Smooth muscle cell (in vitro differentiated cells): ENCODE results near the gene MAML3. TPM values are rescaled to one million over a fixed set of nuclear protein-coding genes. Genes with fewer than 3 reads are reported as not detected.

Experiments used
- DNase-seq: peaks from one replicate; lab custom pipeline; 2025; ENCODE audit not compliant: unreplicated experiment; lab: John Stamatoyannopoulos, UW
- H2AFZ ChIP-seq: fragments of 200-600 bp; sonication (generic); 2 replicates; pipeline ENCODE4 v1.6.0; 2016; ENCODE audit warnings: antibody characterized with exemption, low read depth, mild to moderate bottlenecking
- H3F3A ChIP-seq: fragments of 200-600 bp; sonication (generic); 2 replicates; pipeline ENCODE4 v1.6.0; 2017; ENCODE audit warnings: antibody characterized with exemption, low read depth
- H3K27ac ChIP-seq: fragments of 200-600 bp; sonication (generic); 2 replicates; pipeline ENCODE4 v1.5.1; 2016; ENCODE audit warnings: low read depth, mild to moderate bottlenecking
- H3K27me3 ChIP-seq: fragments of 200-600 bp; sonication (generic); 2 replicates; pipeline ENCODE4 v1.6.1; 2016; ENCODE audit warnings: low read depth, mild to moderate bottlenecking
- H3K36me3 ChIP-seq: fragments of 200-600 bp; sonication (generic); 2 replicates; pipeline ENCODE4 v1.5.1; 2016; ENCODE audit warnings: low read depth
- H3K4me1 ChIP-seq: fragments of 200-600 bp; sonication (generic); 2 replicates; pipeline ENCODE4 v1.5.1; 2016; ENCODE audit warnings: low read depth
- H3K4me2 ChIP-seq: fragments of 200-600 bp; sonication (generic); 2 replicates; pipeline ENCODE4 v1.6.0; 2016; ENCODE audit warnings: mild to moderate bottlenecking
- H3K4me3 ChIP-seq: fragments of 200-600 bp; sonication (generic); 2 replicates; pipeline ENCODE4 v1.5.1; 2016; ENCODE audit warnings: mild to moderate bottlenecking
- H3K79me2 ChIP-seq: fragments of 200-600 bp; sonication (generic); 2 replicates; pipeline ENCODE4 v1.6.0; 2016; ENCODE audit warnings: low read depth, mild to moderate bottlenecking
- H3K9ac ChIP-seq: fragments of 200-600 bp; sonication (generic); 2 replicates; pipeline ENCODE4 v1.6.0; 2016; ENCODE audit warnings: low read depth
- H3K9me3 ChIP-seq: fragments of 200-600 bp; sonication (generic); replicated peaks from 2 replicates; pipeline ENCODE4 v1.5.1; 2016; ENCODE audit warnings: low read depth
- H4K20me1 ChIP-seq: fragments of 200-600 bp; sonication (generic); 2 replicates; pipeline ENCODE4 v1.6.0; 2016; ENCODE audit warnings: low read depth
- CTCF ChIP-seq: fragments of 200-600 bp; sonication (generic); IDR thresholded peaks from 2 replicates; pipeline ENCODE4 v1.5.1; 2017; ENCODE audit warnings: borderline replicate concordance, mild to moderate bottlenecking, antibody characterized with exemption; ENCODE audit not compliant: insufficient read depth, poor library complexity, severe bottlenecking
- WGBS: methylation state at CpG from one replicate; pipeline ENCODE4 v1.1.7; 2016; ENCODE audit warnings: low lambda C conversion rate; 5-methylcytosine and 5-hydroxymethylcytosine counted together
- polyA plus RNA-seq: library from polyadenylated mRNA; unstranded; fragments of >200 nt; fragmentation: Nextera tagmentation; extraction: Ambion mirVana; gene quantifications from 2 replicates; pipeline ENCODE4 v1.2.1, GENCODE V29; 2016
- total RNA-seq: library from RNA; depleted of rRNA; stranded (reverse); fragments of >200 nt; gene quantifications from 2 replicates; pipeline ENCODE4 v1.2.3, GENCODE V29; 2014

Gene MAML3
- total and polyA plus RNA-seq, 2 experiments from 2014 or later, result 4.9 to 12.6 TPM

GRCh38 chr4:139815778-139816601 lies 338.0 kb downstream of the MAML3 start:
- WGBS, result 17% methylated on average over 24 of the region's 24 CpGs
- Histone ChIP-seq H3K27me3 (no peaks in the 10 kb centered on the region), H3K9me3 (no peaks in the 10 kb centered on the region), H3K79me2 (peaks cover 12% of the 10 kb centered on the region), H3K36me3 (no peaks in the 10 kb centered on the region), H4K20me1 (peaks cover 43% of the 10 kb centered on the region), H3F3A (peaks cover 12% of the 10 kb centered on the region), H3K27ac (peak overlapping the region; percentile 73), H3K4me2 (peak overlapping the region; percentile 84), H2AFZ (no peak overlapping the region), H3K4me1 (peaks cover 24% of the 10 kb centered on the region), H3K9ac (peak overlapping the region; percentile 79), H3K4me3 (peak overlapping the region; percentile 44)
- no peak for TF ChIP-seq CTCF
- no peak for DNase-seq

GRCh38 chr4:139814323-139815015 lies 339.5 kb downstream of the MAML3 start:
- H3F3A ChIP-seq, result peaks cover 12% of the 10 kb centered on the region
- no peak overlapping the region for H2AFZ ChIP-seq
- no peak overlapping the region for H3K27ac ChIP-seq
- peak overlapping the region; percentile 84 for H3K4me2 ChIP-seq
- peaks cover 29% of the 10 kb centered on the region for H3K4me1 ChIP-seq
- peaks cover 4% of the 10 kb centered on the region for H3K9me3 ChIP-seq
- TF ChIP-seq CTCF, result no peak
- H3K79me2 ChIP-seq, result peaks cover 13% of the 10 kb centered on the region
- H3K9ac ChIP-seq, result no peak overlapping the region
- 47% methylated on average over 8 of the region's 8 CpGs for WGBS
- H4K20me1 ChIP-seq, result peaks cover 39% of the 10 kb centered on the region
- H3K27me3 ChIP-seq, result no peaks in the 10 kb centered on the region
- peaks cover 4% of the 10 kb centered on the region for H3K36me3 ChIP-seq
- no peak overlapping the region for H3K4me3 ChIP-seq
- DNase-seq, result no peak

- no peak for DNase-seq
- H4K20me1 ChIP-seq, result peaks cover 43% of the 10 kb centered on the region
- TF ChIP-seq CTCF, result no peak
- H3K9ac ChIP-seq, result no peak overlapping the region
- H3K27ac ChIP-seq, result no peak overlapping the region
- H2AFZ ChIP-seq, result no peak overlapping the region
- H3K27me3 ChIP-seq, result no peaks in the 10 kb centered on the region
- peak overlapping the region; percentile 84 for H3K4me2 ChIP-seq
- 88% methylated on average over 3 of the region's 3 CpGs for WGBS
- H3K9me3 ChIP-seq, result peaks cover 4% of the 10 kb centered on the region
- no peak overlapping the region for H3K4me3 ChIP-seq
- H3F3A ChIP-seq, result peaks cover 10% of the 10 kb centered on the region
- H3K36me3 ChIP-seq, result peaks cover 4% of the 10 kb centered on the region
- peaks cover 19% of the 10 kb centered on the region for H3K79me2 ChIP-seq
- peaks cover 35% of the 10 kb centered on the region for H3K4me1 ChIP-seq
Measured at GRCh38 chr4:139813881-139814280, 340.1 kb downstream of the MAML3 start.
